ENCODE results near the gene RAD51B. TPM values are rescaled to one million over a fixed set of nuclear protein-coding genes. Genes with fewer than 3 reads are reported as not detected.

RAD51B gene
- total and polyA plus RNA-seq, 2 of the 13 experiments (the other 11 are each of a cell fraction or from before 2014, with no cell fraction given): 7.0 to 9.5 TPM

- TF ChIP-seq SKIL (CRISPR knock-in tag; IDR thresholded peaks at IDR 0.05; ENCODE audit: borderline replicate concordance) (no peak), SUZ12 (IDR thresholded peaks at IDR 0.05; ENCODE audit: low read depth, low read length) (no peak), TBX2 (CRISPR knock-in tag; IDR thresholded peaks at IDR 0.05; ENCODE audit: borderline replicate concordance) (peak; percentile 34; the same call in 1 of the 2 replicates), NR2F6 (IDR thresholded peaks at IDR 0.05) (0 out of 2 replicates have a peak, but pooled peaks have one; percentile 10), NR2F6 (CRISPR knock-in tag; IDR thresholded peaks at IDR 0.05) (no peak), ZBTB34 (CRISPR knock-in tag; IDR thresholded peaks at IDR 0.05) (no peak), CHCHD3 (CRISPR knock-in tag; IDR thresholded peaks at IDR 0.05) (no peak), TERF1 (CRISPR knock-in tag; IDR thresholded peaks at IDR 0.05) (no peak), KMT2A (CRISPR knock-in tag; IDR thresholded peaks at IDR 0.05) (no peak), ZNF225 (CRISPR knock-in tag; IDR thresholded peaks at IDR 0.05) (no peak), EP300 (IDR thresholded peaks at IDR 0.05; ENCODE audit: low read depth in 2 of 2, low read length in 2 of 2) (peak in 1 of 2 experiments; percentile 24; a peak in 1 of 4 replicates), EP300 (CRISPR knock-in tag; IDR thresholded peaks at IDR 0.05; ENCODE audit: borderline replicate concordance) (no peak), CEBPG (CRISPR knock-in tag; IDR thresholded peaks at IDR 0.05) (0 out of 2 replicates have a peak, but pooled peaks have one; percentile 25), ZBTB7B (CRISPR knock-in tag; IDR thresholded peaks at IDR 0.05) (0 out of 2 replicates have a peak, but pooled peaks have one; percentile 40), ZNF781 (CRISPR knock-in tag; IDR thresholded peaks at IDR 0.05; ENCODE audit: borderline replicate concordance, not compliant biosample characterization) (no peak), HNF1B (CRISPR knock-in tag; IDR thresholded peaks at IDR 0.05) (peak; percentile 19; the same call in 1 of the 2 replicates), ZNF317 (CRISPR knock-in tag; IDR thresholded peaks at IDR 0.05) (0 out of 2 replicates have a peak, but pooled peaks have one; percentile 52), ZNF766 (CRISPR knock-in tag; IDR thresholded peaks at IDR 0.05; ENCODE audit: borderline replicate concordance) (no peak), ZMYM2 (CRISPR knock-in tag; IDR thresholded peaks at IDR 0.05) (0 out of 2 replicates have a peak, but pooled peaks have one; percentile 25), ZNF616 (CRISPR knock-in tag; IDR thresholded peaks at IDR 0.05; ENCODE audit: low read depth) (no peak)
- TF ChIP-seq, protein P1, sequence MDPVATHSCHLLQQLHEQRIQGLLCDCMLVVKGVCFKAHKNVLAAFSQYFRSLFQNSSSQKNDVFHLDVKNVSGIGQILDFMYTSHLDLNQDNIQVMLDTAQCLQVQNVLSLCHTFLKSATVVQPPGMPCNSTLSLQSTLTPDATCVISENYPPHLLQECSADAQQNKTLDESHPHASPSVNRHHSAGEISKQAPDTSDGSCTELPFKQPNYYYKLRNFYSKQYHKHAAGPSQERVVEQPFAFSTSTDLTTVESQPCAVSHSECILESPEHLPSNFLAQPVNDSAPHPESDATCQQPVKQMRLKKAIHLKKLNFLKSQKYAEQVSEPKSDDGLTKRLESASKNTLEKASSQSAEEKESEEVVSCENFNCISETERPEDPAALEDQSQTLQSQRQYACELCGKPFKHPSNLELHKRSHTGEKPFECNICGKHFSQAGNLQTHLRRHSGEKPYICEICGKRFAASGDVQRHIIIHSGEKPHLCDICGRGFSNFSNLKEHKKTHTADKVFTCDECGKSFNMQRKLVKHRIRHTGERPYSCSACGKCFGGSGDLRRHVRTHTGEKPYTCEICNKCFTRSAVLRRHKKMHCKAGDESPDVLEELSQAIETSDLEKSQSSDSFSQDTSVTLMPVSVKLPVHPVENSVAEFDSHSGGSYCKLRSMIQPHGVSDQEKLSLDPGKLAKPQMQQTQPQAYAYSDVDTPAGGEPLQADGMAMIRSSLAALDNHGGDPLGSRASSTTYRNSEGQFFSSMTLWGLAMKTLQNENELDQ (CRISPR knock-in tag; IDR thresholded peaks at IDR 0.05; ENCODE audit: borderline replicate concordance): no peak
Observed at GRCh38 chr14:68486033-68486732, 666.6 kb downstream of the RAD51B start (continued).

Measured in HepG2 (cell line).